HG03571 (cell line): ENCODE results near the gene AKAP12.

Experiments used
- ATAC-seq: cut with Tn5 transposase; IDR thresholded peaks from one replicate; pipeline ENCODE4 v1.9.1; 2021; ENCODE audit not compliant: unreplicated experiment

Gene AKAP12

DNA sequence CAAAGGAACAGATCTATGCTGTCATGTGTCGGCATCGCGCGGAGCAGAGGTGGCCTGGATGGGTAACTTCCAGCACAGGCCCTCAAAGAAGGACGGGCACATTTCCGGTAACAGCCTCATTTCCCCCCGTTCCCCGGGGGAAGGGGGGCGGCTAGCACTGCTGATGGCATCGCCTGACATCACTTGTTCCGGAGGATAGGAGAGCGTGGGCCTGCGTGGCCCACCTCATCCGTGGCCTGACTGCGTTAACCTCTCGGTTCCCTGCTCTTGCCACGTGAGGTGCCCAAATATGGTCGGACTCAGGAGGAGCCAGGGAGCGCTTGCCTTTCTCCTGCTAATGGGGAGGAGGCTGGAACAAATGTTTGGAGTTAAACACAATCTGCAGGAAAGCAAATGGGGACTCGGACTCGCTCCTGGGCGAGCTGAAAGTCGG, at the start of gene AKAP12:
AKAP12 (plus strand) TSS at position 365 of the 433 bp plus-strand sequence. CDS start 596 bp downstream, outside the sequence.
- ATAC-seq: no peak

GRCh38 chr6:151191527-151191926, 48.2 kb upstream of the AKAP12 start:
- ATAC-seq: no peak

GRCh38 chr6:151196555-151196954, 43.2 kb upstream of the AKAP12 start:
- no peak for ATAC-seq

DNA sequence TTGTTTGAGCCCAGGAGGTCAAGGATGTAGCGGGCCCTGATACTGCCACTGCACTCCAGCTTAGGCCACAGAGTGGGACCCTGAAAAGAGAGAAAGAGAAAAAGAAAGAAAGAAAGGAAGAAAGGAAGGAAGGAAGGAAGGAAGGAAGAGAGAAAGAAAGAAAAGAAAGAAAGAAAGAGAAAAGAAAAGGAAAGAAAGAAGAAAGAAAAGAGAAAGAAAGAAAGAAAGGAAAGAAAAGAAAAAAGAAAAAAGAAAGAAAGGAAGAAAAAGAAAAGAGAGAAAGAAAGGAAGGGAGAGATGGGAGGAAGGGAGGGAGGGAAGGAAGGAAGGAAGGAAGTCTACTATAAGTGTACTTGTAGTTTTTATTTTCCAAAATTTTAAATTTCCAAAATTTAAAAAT, 42.2 kb upstream of the AKAP12 start:
- ATAC-seq: no peak

- ATAC-seq: no peak
Measured at GRCh38 chr6:151199991-151200390, 39.8 kb upstream of the AKAP12 start.

DNA sequence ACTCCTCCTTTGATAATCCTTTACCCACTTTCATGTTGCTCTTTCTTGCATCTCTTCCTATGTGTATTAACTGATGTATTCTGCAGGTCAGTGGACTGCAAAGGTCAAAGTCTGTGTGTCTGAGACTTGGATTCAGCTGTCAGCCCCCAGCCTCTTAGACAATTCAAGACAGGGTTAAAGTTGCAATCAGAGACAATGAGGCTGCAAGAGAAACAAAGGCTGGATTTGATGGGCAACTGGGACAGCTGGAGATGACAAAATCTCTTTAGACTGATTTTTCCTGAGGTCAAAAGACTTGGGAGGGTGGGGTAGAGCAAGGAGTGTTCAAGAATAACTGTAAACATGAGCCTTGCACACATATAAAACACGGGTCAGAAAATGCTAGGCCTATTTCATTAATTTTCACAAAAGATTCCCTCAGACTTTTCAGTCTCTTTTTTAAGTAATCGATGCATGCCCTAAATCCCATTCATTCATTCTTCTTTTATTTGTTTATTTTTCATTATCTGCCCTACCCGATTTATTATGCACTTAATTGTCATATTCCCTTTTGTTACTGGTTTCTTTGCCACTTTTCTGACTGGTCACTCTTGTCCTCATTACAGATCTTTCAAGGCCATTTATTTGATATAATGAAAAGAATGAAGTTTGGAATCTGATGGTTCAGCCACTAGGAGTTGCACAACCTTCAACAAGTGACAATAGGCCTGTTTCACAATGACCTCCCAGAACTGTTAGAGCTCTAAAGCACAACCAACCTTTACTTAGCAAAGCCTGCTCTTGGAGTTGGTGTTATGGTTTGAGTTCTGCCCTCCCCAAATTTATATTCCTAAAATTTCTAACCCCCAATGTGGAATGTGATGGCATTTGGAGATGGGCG, 33.8 kb upstream of the AKAP12 start:
- ATAC-seq: no peak

DNA sequence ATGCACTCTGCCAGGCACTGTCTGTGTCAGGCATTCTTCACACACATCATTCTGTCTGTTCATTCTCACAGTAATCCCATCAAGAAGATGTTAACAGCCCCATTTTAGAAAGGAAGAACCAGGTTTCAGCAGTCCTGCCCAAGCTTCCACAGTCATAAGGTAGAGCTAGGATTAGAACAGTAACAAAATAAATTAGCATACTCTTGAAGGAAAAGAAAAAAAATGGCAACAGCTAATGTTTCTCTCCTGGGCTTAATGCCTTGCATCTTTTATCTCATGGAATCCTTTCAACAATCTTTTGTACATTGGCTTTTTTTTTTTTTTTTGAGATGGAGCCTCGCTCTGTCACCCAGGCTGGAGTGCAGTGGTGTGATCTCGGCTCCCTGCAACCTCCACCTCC, 32.1 kb upstream of the AKAP12 start:
- ATAC-seq: no peak

GRCh38 chr6:151209071-151209831, 30.5 kb upstream of the AKAP12 start:
- ATAC-seq: no peak

DNA sequence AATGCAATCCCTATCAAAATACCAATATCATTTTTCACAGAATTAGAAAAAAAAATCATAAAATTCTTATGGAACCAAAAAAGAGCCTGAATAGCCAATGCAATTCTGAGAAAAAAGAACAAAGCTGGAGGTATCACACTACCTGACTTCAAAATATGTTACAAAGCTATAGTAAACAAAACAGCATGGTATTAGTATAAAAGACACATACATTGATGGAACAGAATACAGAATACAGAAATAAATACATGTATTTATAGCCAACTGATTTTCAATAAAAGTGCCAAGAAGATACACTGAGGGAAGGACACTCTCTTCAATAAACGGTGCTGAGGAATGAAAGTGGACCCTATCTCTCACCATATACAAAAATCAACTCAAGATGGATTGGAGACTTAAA, 28.7 kb upstream of the AKAP12 start:
- no peak for ATAC-seq

DNA sequence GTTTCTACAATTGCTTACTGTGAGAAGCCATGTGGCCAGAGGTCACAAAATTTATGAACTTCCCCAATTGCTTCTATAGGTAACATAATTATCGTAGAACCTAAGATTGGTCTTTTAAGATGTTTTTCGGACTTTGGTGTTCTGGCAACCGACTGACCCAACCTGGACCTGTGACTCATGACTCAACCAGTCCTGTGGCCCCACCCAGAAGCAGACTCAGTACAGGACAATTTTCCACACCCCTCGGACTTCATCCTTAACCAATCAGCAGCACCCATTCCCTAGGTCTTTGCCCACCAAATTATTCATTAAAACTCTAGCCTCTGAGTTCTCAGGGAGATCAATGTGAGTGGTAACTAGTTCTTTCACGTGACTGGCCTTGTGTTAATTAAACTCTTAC, 26.4 kb upstream of the AKAP12 start:
- no peak for ATAC-seq

- no peak for ATAC-seq
Measured at GRCh38 chr6:151215999-151216398, 23.8 kb upstream of the AKAP12 start.

GRCh38 chr6:151216804-151217203, 23.0 kb upstream of the AKAP12 start:
- ATAC-seq: no peak

- no peak for ATAC-seq
Measured at GRCh38 chr6:151219192-151219591, 20.6 kb upstream of the AKAP12 start.

DNA sequence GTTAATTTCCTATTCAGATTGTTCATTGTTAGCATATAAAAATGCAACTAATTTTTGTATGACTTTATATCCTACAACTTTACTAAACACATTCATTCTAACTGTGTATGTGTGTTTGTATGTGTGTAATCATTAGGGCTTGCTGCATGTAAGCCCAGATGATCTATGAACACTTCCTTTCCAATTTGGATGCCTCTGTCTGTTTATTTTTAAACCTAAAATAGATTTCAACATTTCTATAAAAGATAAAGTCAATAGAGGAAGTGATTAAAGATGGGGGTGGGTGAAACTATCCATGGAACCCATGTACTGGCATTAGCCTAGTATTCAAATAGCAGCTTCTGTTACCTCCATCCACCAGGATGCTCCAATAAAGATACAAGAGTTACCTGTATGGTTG, 15.7 kb upstream of the AKAP12 start:
- ATAC-seq: no peak

GRCh38 chr6:151225919-151226318, 13.8 kb upstream of the AKAP12 start:
- ATAC-seq: no peak

DNA sequence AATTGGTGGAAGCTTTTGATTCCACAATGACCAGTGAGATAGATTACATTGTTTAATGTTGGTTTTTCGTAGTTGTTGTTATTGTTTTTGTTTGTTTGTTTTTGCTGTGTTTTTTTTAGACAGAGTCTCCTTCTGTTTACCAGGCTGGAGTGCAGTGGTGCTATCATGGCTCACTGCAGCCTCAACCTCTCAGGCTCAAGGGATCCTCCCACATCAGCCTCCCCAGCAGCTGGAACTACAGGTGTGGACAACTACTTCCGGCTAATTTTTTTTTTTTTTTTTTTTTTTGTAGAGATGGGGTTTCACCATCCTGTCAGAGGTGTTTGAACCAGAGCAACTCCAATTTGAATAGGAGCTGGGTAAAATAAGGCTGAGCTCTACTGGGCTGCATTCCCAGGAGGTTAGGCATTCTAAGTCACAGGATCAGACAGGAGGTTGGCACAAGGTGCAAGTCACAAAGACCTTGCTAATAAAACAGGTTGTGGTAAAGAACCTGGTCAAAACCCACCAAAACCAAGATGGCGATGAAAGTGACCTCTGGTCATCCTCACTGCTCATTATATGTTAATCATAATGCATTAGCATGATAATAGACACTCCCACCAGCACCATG, 10.9 kb upstream of the AKAP12 start:
- no peak for ATAC-seq

DNA sequence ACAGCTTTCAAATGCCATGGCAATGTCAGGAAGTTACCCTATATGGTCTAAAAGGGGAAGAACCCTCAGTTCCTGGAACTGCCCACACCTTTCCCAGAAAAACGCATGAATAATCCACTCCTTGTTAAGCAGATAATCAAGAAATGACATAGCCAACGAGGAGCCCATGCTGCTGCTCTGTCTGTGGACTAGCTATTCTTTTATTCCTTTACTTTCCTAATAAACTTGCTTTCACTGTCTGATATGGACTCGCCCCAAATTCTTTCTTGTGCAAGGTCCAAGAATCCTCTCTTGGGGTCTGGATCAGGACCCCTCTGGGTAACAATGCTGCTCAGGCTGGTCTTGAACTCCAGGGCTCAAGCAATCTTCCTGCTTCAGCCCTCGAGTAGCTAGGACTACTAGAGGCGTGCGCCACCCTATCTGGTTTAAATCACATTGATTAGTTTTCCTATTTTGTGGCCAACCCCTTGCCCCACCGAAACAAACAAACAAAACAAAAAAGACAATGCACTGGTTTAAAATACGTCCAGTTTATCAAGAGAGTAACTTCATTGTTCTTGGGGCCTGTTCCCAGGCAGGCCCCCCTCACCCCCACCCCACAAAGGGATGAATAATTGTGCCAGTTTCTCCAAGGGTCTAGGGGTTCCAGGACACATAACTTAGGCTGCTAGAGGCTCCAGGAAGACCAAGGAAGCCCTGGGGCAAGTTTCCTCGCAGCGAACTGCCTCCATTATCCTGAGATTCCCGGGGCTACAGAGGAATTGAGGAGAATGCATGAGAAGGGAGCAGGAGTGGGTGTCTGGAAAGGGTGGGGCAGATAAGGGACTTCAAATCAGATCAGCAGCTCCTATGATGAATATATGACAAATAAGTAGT, 10.1 kb upstream of the AKAP12 start:
- ATAC-seq: no peak

GRCh38 chr6:151230277-151230577, 9.5 kb upstream of the AKAP12 start:
- ATAC-seq: no peak

DNA sequence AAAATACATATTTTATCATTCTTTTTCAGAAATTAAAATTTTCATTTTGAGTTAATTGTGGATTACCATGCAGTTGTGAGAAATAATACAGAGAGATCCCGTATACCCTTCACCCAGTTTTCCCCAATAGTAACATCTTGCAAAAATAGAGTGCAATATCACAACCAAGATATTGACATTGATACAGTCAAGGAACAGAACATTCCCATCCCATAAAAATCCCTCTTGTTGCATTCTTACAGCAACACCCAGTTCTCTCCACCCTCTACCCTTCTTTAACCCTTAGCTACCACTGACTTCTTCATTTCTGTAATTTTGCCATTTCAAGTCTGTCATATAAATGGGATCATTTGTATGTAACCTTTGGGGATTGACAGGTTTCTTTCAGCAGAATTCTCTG, 6.9 kb upstream of the AKAP12 start:
- ATAC-seq: no peak

DNA sequence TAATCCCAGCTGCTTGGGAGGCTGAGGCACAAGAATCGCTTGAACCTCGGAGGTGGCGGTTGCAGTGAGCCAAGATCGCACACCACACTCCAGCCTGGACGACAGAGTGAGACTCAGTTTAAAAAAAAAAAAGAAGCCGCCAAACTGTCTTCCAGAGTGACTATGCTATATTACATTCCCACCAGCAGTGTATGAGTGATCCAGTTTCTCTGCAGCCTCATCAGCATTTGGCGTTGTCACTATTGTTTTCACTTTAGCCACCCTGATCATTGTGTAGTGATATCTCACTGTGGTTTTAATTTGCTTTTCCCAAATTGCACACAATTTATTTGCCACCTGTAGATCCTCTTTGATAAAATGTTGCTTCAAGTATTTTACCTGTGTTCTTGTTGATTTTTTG, 6.0 kb upstream of the AKAP12 start:
- no peak for ATAC-seq
